ENCODE data around the gene ZNF236.

Gene ZNF236

GRCh38 chr18:76897257-76897656, 74.9 kb downstream of the ZNF236 start:
- in situ Hi-C loops (cut with HindIII; ENCODE audit: low sequenced_read_pairs) = no loop called here

- in situ Hi-C loops (cut with HindIII; ENCODE audit: low sequenced_read_pairs) = no loop called here
These were observed 81.0 kb downstream of the ZNF236 start for GRCh38 chr18:76903386-76903785.

- in situ Hi-C loops (cut with HindIII; ENCODE audit: low sequenced_read_pairs) = no loop called here
These were observed 83.5 kb downstream of the ZNF236 start for GRCh38 chr18:76905821-76906220.

- in situ Hi-C loops (cut with HindIII; ENCODE audit: low sequenced_read_pairs) = no loop called here
These were observed 85.9 kb downstream of the ZNF236 start for GRCh38 chr18:76908277-76908676.

GRCh38 chr18:76909439-76909838, 87.1 kb downstream of the ZNF236 start:
- in situ Hi-C loops (cut with HindIII; ENCODE audit: low sequenced_read_pairs) = no loop called here

GRCh38 chr18:76911440-76911839, 89.1 kb downstream of the ZNF236 start:
- in situ Hi-C loops (cut with HindIII; ENCODE audit: low sequenced_read_pairs) = loop anchor here (5.0 to 10.0 kb wide), 3 partner anchors 39 to 77 kb away; no protein-coding TSS in a partner anchor

GRCh38 chr18:76913583-76913982, 91.2 kb downstream of the ZNF236 start:
- in situ Hi-C loops (cut with HindIII; ENCODE audit: low sequenced_read_pairs) = loop anchor here (5.0 to 10.0 kb wide), 3 partner anchors 41 to 79 kb away; no protein-coding TSS in a partner anchor

GRCh38 chr18:76914314-76914713, 92.0 kb downstream of the ZNF236 start:
- in situ Hi-C loops (cut with HindIII; ENCODE audit: low sequenced_read_pairs) = loop anchor here (5.0 to 10.0 kb wide), 3 partner anchors 42 to 80 kb away; no protein-coding TSS in a partner anchor

GRCh38 chr18:76914796-76915195, 92.4 kb downstream of the ZNF236 start:
- in situ Hi-C loops (cut with HindIII; ENCODE audit: low sequenced_read_pairs) = loop anchor here (5.0 to 10.0 kb wide), 3 partner anchors 42 to 80 kb away; no protein-coding TSS in a partner anchor

GRCh38 chr18:76915456-76915855, 93.1 kb downstream of the ZNF236 start:
- in situ Hi-C loops (cut with HindIII; ENCODE audit: low sequenced_read_pairs) = loop anchor here (10.0 kb wide), 1 partner anchor 81 kb away; no protein-coding TSS in a partner anchor

- in situ Hi-C loops (cut with HindIII; ENCODE audit: low sequenced_read_pairs) = no loop called here
These were observed 98.6 kb downstream of the ZNF236 start for GRCh38 chr18:76920974-76921373.

- in situ Hi-C loops (cut with HindIII; ENCODE audit: low sequenced_read_pairs) = no loop called here
These were observed 99.8 kb downstream of the ZNF236 start for GRCh38 chr18:76922107-76922506.

GRCh38 chr18:76923485-76924085, 101.2 kb downstream of the ZNF236 start:
- in situ Hi-C loops (cut with HindIII; ENCODE audit: low sequenced_read_pairs) = no loop called here

- in situ Hi-C loops (cut with HindIII; ENCODE audit: low sequenced_read_pairs) = no loop called here
These were observed 103.1 kb downstream of the ZNF236 start for GRCh38 chr18:76925501-76925900.

- in situ Hi-C loops (cut with HindIII; ENCODE audit: low sequenced_read_pairs) = no loop called here
These were observed 104.9 kb downstream of the ZNF236 start for GRCh38 chr18:76927223-76927725.

GRCh38 chr18:76928179-76928868, 106.0 kb downstream of the ZNF236 start:
- in situ Hi-C loops (cut with HindIII; ENCODE audit: low sequenced_read_pairs) = no loop called here

GRCh38 chr18:76931171-76931570, 108.8 kb downstream of the ZNF236 start:
- in situ Hi-C loops (cut with HindIII; ENCODE audit: low sequenced_read_pairs) = no loop called here

GRCh38 chr18:76932026-76932819, 109.9 kb downstream of the ZNF236 start:
- in situ Hi-C loops (cut with HindIII; ENCODE audit: low sequenced_read_pairs) = no loop called here

GRCh38 chr18:76935722-76936337, 113.5 kb downstream of the ZNF236 start:
- in situ Hi-C loops (cut with HindIII; ENCODE audit: low sequenced_read_pairs) = no loop called here

GRCh38 chr18:76936877-76937276, 114.5 kb downstream of the ZNF236 start:
- in situ Hi-C loops (cut with HindIII; ENCODE audit: low sequenced_read_pairs) = no loop called here

- in situ Hi-C loops (cut with HindIII; ENCODE audit: low sequenced_read_pairs) = no loop called here
These were observed 115.2 kb downstream of the ZNF236 start for GRCh38 chr18:76937597-76937996.
